Pons (tissue), 1 donor: Measurements from ENCODE around the gene KCND1.
A peak's percentile ranks its signal among the peaks of the same experiment; 100 is the strongest.

Experiments used
- DNase-seq: peaks from one replicate; pipeline ENCODE4 v3.0.0-alpha.2; 2016; ENCODE audit warnings: low spot score

Gene KCND1

GRCh38 chrX:48937054-48937907 lies 34.4 kb downstream of the KCND1 start:
- DNase-seq = peak; percentile 16

- DNase-seq = no peak
These were observed 35.1 kb downstream of the KCND1 start for GRCh38 chrX:48936429-48937053.

- no peak for DNase-seq
These were observed 36.4 kb downstream of the KCND1 start for GRCh38 chrX:48935301-48935670.

- no peak for DNase-seq
These were observed 36.9 kb downstream of the KCND1 start for GRCh38 chrX:48934581-48935300.

- DNase-seq = no peak
These were observed 37.9 kb downstream of the KCND1 start for GRCh38 chrX:48933757-48934156.

- DNase-seq = no peak
These were observed 43.8 kb downstream of the KCND1 start for GRCh38 chrX:48927736-48928382.

GRCh38 chrX:48927123-48927522 lies 44.5 kb downstream of the KCND1 start:
- no peak for DNase-seq

- no peak for DNase-seq
These were observed 47.4 kb downstream of the KCND1 start for GRCh38 chrX:48924270-48924669.

GRCh38 chrX:48923771-48924170 lies 47.9 kb downstream of the KCND1 start:
- DNase-seq = no peak

GRCh38 chrX:48920718-48921104 lies 50.9 kb downstream of the KCND1 start:
- no peak for DNase-seq

- no peak for DNase-seq
These were observed 51.5 kb downstream of the KCND1 start for GRCh38 chrX:48919947-48920717.

GRCh38 chrX:48919360-48919841 lies 52.2 kb downstream of the KCND1 start:
- DNase-seq = peak; percentile 1

GRCh38 chrX:48918643-48919340 lies 52.9 kb downstream of the KCND1 start, which contains the start of gene PIM2:
PIM2 (minus strand) TSS chrX:48919024; CDS start chrX:48918834, 190 bp downstream.
- peak; percentile 78 for DNase-seq

GRCh38 chrX:48918301-48918642 lies 53.4 kb downstream of the KCND1 start:
- no peak for DNase-seq

GRCh38 chrX:48917139-48918001 lies 54.3 kb downstream of the KCND1 start:
- DNase-seq = peak; percentile 88

- DNase-seq = no peak
These were observed 56.8 kb downstream of the KCND1 start for GRCh38 chrX:48914593-48915493.

GRCh38 chrX:48913605-48914366 lies 57.9 kb downstream of the KCND1 start:
- DNase-seq = no peak
